D341Med (cell line): ENCODE results near the gene CCDC148.

Experiments used
- DNase-seq: peaks from one replicate; pipeline ENCODE4 v3.0.0; 2012; ENCODE audit warnings: low spot score

Gene CCDC148

GRCh38 chr2:158456309-158457066 lies at the start of gene CCDC148, which contains the start of gene PKP4:
Gene CCDC148 (minus strand): TSS chr2:158456753. CDS start chr2:158456439, 314 bp downstream.
Gene PKP4 (plus strand): TSS chr2:158456952. CDS start chr2:158533185, 76,233 bp downstream.
- peak; percentile 95 for DNase-seq

DNA sequence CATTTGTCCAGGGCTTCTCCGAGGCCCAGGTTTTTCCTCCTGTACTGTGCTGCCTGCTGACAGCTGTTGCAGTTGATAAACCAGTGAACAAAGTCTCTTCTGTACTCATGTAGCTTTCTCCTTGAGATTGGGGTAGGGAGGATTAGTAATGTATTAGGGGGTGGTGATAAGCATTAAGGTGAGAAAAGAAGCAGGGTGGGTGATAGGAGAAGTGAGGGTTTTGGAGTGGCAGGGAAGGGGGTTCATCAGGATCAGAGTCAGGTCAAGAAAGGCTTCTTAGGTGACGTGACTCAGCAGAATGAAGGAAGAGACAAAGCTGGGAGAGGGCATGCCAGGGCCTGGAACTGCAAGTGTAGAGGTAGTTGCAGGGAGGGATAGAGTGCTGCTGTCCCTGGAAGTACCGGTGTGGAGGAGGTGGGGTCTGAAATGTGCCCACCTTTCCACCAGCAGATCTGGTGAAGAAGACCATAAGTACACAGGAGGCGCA lies 48.9 kb upstream of the CCDC148 start:
- DNase-seq: no peak

DNA sequence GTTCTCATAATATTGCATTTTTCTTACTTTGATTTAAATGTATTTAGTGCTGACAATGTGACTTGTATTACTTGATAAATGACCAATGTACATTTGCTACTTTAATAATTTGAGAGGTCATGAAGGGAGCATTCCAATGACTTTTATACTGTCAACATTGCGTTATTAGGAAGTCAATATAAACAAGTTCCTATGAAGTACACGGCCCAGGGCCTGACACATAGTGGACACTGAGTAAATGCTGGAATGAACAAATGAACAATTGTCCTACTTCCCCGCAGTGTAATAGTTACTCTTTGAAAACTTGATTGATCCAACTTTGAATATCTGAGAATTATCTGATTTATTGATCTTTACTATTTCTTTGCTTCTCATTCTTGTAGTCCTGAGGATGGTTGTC lies 47.5 kb upstream of the CCDC148 start:
- no peak for DNase-seq

GRCh38 chr2:158502974-158503373 lies 46.4 kb upstream of the CCDC148 start:
- DNase-seq: no peak

DNA sequence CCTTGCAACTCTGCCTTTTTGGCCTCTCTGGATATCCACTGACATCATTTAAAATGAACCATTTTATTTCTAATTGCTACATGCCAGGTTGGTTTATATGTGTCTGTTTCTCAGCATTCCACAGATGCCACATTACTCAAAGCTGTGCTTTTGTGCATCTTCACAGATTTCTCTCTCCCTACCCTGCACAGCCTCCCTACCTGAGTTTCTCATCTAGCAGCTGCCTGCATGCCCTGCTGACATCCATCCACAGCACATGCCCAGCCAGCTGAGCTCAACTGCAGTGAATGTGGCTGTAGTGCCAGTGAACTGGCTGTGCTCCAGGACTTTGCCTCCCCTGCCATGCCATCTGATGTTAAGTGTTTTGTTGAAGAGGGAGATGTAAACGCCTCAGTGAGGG lies 44.7 kb upstream of the CCDC148 start:
- DNase-seq: no peak

DNA sequence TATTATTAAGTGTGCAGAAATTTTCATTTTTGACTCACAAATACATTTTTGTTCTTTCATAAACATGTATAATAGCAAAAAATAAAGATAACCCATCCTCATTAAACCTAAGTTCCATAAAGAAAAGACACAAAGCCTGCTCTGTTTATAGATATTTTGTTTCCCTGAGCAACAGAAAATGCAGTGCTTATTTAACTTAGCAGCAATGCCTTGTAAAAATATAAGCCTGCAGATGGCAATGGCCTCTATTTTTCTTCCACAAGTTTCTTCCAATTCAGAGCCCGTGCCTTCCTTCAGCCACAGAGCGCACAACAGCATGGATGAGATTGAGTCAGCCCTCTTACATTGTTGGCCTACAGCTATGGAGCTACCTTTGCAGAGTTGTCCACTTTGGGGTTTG lies 43.8 kb upstream of the CCDC148 start:
- DNase-seq: no peak

DNA sequence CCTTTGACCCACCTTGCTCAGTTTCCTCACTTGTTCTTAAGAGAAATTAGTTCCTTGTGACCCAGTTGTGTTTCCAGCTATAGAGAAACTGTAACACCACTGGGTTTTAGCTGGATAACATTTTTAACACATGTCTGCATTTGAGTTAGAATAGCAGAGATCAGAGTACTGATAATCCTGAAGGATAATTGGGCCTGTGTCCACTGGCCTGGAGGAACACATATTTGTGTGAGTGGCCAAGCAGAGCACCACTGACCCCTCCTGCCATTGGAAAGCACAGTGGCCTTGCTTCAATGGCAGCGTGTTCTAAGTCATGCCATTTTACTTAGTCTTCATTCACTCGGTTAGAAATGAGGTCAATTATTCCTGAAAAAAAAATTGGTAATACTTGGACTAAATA lies 42.8 kb upstream of the CCDC148 start:
- DNase-seq: no peak

DNA sequence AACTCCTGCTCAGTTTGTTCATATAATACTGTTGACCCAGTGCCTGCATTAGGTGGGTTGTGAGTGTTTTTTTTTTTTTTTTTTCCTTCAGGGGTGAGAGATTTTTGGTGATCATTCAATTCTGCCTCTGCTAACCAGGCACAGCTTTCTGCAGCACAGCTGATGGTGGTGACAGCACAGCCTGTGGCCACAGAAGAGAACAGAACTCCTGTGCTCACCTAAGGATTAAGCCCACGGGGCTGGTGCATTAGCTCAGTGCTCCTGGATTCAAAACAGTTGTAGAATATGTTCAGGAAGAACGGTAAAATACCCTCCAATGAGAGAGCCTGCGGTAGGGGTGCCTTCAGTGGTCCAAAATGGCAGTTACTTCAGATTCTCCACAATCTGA lies 42.2 kb upstream of the CCDC148 start:
- DNase-seq: no peak

GRCh38 chr2:158498043-158498748 lies 41.6 kb upstream of the CCDC148 start:
- no peak for DNase-seq

DNA sequence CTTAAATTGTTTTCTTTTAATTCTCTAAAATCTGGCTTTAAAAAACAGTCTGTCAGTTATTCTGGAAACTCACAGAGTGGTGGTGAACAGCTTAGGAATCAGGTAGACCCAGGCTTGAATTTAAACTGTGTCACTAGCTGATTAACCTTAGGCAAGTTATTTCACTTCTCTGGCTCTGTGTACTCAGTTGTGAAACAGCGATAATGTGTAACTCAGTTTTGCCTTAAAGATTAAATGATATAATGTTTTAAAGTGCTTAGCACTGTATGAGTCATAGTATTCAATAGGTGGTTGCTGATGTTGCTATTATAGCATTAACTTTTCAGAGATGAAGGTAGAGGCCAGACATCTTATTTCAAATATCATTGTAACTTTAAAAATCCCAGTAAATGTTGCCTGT lies 40.9 kb upstream of the CCDC148 start:
- DNase-seq: no peak

GRCh38 chr2:158496986-158497385 lies 40.4 kb upstream of the CCDC148 start:
- DNase-seq: no peak

DNA sequence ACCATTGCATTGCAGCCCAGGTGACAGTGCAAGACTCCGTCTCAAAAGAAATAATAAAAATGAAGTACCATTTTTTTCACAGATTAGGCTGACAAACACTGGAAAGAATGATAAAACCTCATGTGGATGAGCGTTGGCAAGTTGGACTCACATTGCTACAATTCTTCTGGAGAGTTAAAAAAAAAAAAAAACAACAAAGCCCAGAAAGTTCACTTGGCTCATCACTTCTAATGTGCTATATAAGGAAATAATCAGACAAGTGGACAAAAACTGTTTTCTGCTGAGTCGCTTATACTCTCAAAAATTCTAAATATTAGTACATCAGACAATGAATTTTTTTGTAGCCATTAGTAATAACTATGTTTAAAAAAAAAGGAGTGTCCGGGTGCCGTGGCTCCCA lies 38.6 kb upstream of the CCDC148 start:
- no peak for DNase-seq

- peak; percentile 67 for DNase-seq
Measured at GRCh38 chr2:158493458-158493857, 36.9 kb upstream of the CCDC148 start.

GRCh38 chr2:158491072-158491471 lies 34.5 kb upstream of the CCDC148 start:
- DNase-seq: no peak

DNA sequence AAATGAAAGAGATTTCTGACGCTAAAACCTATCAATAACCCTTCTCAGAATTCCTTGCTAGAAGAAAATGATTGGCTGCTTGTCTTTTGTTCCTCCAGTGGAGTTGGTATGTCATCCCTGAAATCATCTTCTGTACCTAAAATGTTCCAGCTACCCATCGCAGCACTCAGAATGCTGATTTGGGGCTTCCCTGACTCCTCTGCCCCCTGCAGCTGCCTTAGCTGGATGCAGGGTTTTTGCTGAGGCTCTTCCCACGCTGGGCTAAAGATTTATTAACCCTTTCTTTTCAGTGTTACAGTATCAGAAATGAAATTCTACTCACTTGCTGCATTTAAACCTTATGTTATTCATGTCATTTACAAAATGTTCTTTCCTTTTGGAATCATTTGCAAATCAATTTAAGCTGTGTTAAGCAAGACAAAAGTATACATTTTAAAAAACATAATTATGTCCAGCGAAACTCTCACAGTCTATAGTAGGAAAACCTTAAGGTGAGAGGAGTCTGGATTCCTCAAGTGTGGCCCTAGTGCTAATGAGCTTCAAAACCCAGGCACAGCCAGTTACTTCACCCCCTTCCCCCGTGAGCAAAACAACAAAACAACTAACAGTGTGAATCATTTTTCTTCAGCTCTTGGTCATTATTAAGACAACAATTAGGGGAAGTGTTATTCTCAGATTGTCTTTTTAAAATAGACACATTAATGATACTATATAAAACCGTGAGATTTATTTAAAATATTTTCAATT lies 33.0 kb upstream of the CCDC148 start:
- no peak for DNase-seq

- DNase-seq: no peak
Measured at GRCh38 chr2:158488442-158489216, 32.1 kb upstream of the CCDC148 start.

- no peak for DNase-seq
Measured at GRCh38 chr2:158487419-158487818, 30.9 kb upstream of the CCDC148 start.

DNA sequence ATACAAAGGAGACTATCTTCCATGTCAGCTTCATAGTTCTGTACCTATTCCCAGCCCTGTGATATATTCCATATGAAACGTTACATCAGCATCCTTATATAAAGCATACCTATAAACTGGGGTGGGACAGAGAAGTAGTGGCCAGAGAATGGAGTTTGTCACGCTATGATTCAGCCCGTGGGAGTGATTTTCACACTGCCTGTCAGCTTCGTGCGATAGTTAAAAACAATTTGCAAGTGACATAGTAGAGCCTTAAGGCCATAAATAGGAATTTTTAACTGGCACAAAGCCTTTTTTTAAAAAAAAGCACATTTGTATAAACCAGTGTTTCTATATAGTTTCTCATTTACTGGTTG lies 30.4 kb upstream of the CCDC148 start:
- DNase-seq: no peak

DNA sequence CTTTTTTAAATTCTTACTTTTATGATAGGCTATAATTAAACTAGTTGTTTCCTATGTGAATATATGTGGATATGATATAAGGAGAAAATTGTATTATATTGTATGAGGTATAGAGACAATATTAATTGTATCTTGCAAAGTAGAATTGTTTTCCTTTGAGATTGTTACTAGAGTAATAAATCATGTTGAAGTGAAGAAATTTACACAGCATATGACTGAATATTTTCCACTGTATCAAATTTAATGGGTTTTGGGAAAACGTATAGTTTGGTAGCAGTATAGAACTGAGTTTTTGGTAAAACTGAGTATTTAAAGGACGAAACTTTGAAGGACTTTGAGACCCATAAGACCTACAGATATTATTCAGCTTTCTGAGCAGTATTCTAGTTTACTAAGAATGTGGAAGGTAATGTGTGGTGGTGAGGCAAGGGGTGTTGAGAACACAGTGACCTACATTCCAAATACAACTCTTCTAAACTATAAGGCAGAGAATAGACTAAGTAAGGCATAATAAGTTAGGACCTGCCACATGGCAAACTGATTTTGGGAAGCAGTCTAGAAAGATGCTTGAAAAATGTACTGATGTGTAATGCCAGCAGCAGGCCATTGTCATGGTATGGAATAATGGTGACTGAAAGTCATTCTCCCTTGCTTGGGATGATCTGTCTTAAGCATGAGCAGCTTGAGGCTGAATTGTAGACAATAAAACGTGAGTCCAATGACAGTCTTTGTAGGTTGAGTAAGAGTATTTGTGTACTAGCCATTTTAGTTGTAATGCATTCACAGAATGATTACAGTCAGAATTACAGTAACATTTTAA lies 29.8 kb upstream of the CCDC148 start:
- DNase-seq: no peak

- DNase-seq: no peak
Measured at GRCh38 chr2:158484892-158485556, 28.5 kb upstream of the CCDC148 start.

GRCh38 chr2:158482594-158482993 lies 26.0 kb upstream of the CCDC148 start:
- DNase-seq: no peak
